K562 (cell line): ENCODE results near the gene MATN4. TPM values are rescaled to one million over a fixed set of nuclear protein-coding genes. Genes with fewer than 3 reads are reported as not detected.
A peak's percentile ranks its signal among the peaks of the same experiment; 100 is the strongest.

Experiments
- GATAD2A ChIP-seq: fragments of 450-650 bp; IDR thresholded peaks from 2 replicates; pipeline ENCODE4 v1.6.1; 2017
- KDM1A ChIP-seq, 2 experiments: fragments of 450-650 bp; IDR thresholded peaks; 2 replicates each; pipeline ENCODE4 v1.6.1; 2016; ENCODE audit warnings: mild to moderate bottlenecking in 2 of 2
- PBX2 ChIP-seq, 2 experiments: IDR thresholded peaks in 1 of 2; conservative IDR thresholded peaks in 1 of 2; 2 replicates each; pipeline ENCODE4 v1.6.1; 2016; ENCODE audit warnings: low read depth in 2 of 2, mild to moderate bottlenecking in 1 of 2, missing compliant biosample characterization in 1 of 2, missing genetic modification characterization in 1 of 2, moderate library complexity in 1 of 2
- REST ChIP-seq, 2 experiments: fragments of 450-650 bp; formaldehyde crosslinking in 1 of 2; IDR thresholded peaks; 2 replicates each; pipeline versions ENCODE4 v1.4.0 to v1.6.1; 2014 to 2020; ENCODE audit warnings: mild to moderate bottlenecking in 2 of 2, borderline replicate concordance in 1 of 2, low read depth in 1 of 2
- TAL1 ChIP-seq: fragments of 450-650 bp; IDR thresholded peaks from 2 replicates; pipeline ENCODE4 v1.6.1; 2016; ENCODE audit warnings: mild to moderate bottlenecking
- TCF7 ChIP-seq: sonication (generic); IDR thresholded peaks from 2 replicates; pipeline ENCODE4 v1.6.1; 2016; ENCODE audit warnings: antibody characterized with exemption, borderline replicate concordance
- TFAP4 ChIP-seq: sonication (generic); formaldehyde crosslinking; IDR thresholded peaks from 2 replicates; pipeline ENCODE4 v1.8.0; 2022; ENCODE audit warnings: missing genetic modification reagents, mild to moderate bottlenecking, moderate library complexity, borderline replicate concordance
- VEZF1 ChIP-seq: fragments of 200-800 bp; sonication (Bioruptor generic); IDR thresholded peaks from 2 replicates; pipeline ENCODE4 v1.6.1; 2017; ENCODE audit warnings: missing genetic modification characterization, missing compliant biosample characterization
- ZBTB9 ChIP-seq: fragments of 450-650 bp; formaldehyde crosslinking; IDR thresholded peaks from 2 replicates; pipeline ENCODE4 v1.4.0; 2020; ENCODE audit warnings: mild to moderate bottlenecking, moderate library complexity
- ZEB2 ChIP-seq: fragments of 450-650 bp; IDR thresholded peaks from 2 replicates; pipeline ENCODE4 v1.6.1; 2016
- ZNF347 ChIP-seq: fragments of 450-650 bp; formaldehyde crosslinking; IDR thresholded peaks from 2 replicates; pipeline ENCODE4 v1.4.0; 2020; ENCODE audit warnings: low read depth, mild to moderate bottlenecking, moderate library complexity
- ZNF561 ChIP-seq: fragments of 450-650 bp; formaldehyde crosslinking; conservative IDR thresholded peaks from 2 replicates; pipeline ENCODE4 v1.4.0; 2020; ENCODE audit warnings: mild to moderate bottlenecking, moderate library complexity
- polyA plus RNA-seq, 8 experiments: library from polyadenylated mRNA; depleted of rRNA in 4 of 8; stranded (reverse) in 5 of 8; unstranded in 3 of 8; fragments of >200 nt; fragmentation: Nextera tagmentation in 2 of 8; fragmentation: Illumina TruSeq in 1 of 8; extraction: Ambion mirVana in 2 of 8; extraction: Trizol in 1 of 8; gene quantifications; 2 replicates each; pipeline versions ENCODE4 v1.2.1 to v1.2.3, GENCODE V29; 2011 to 2014; ENCODE audit warnings: inconsistent platforms in 1 of 8, missing spikeins in 1 of 8
- total RNA-seq, 7 experiments: library from RNA; depleted of rRNA in 6 of 7; stranded (reverse); fragments of >200 nt in 6 of 7; fragmentation: Illumina TruSeq in 2 of 7; extraction: Trizol in 2 of 7; gene quantifications; 2 replicates each; pipeline versions ENCODE4 v1.2.1 to v1.2.3, GENCODE V29; 2011 to 2021; ENCODE audit warnings: low replicate concordance in 1 of 7

Gene MATN4
- total and polyA plus RNA-seq, 9 of the 15 experiments (the other 6 are each of a cell fraction or from before 2014, with no cell fraction given), result 0.09 TPM; not detected in 8

- peak; percentile 70; the same call in 1 of the 2 replicates for TF ChIP-seq TFAP4 (CRISPR knock-in tag)
- no peak for TF ChIP-seq PBX2 (CRISPR knock-in tag; IDR thresholded peaks at IDR 0.05; ENCODE audit: low read depth)
- TF ChIP-seq PBX2 (tag; conservative IDR thresholded peaks at IDR 0.05; ENCODE audit: low read depth), result peak; percentile 20; the same call in 1 of the 2 replicates
- peak; percentile 9 for TF ChIP-seq VEZF1 (CRISPR knock-in tag)
- no peak for TF ChIP-seq TCF7
- peak; percentile 86 to 92 for TF ChIP-seq KDM1A (IDR thresholded peaks at IDR 0.05)
- peak; percentile 73; the same call in 1 of the 2 replicates for TF ChIP-seq REST (IDR thresholded peaks at IDR 0.05; ENCODE audit: borderline replicate concordance)
- TF ChIP-seq REST (CRISPR knock-in tag; IDR thresholded peaks at IDR 0.05; ENCODE audit: low read depth), result no peak
- 0 out of 2 replicates have a peak, but pooled peaks have one; percentile 19 for TF ChIP-seq GATAD2A
- TF ChIP-seq ZNF347 (CRISPR knock-in tag), result no peak
- no peak for TF ChIP-seq ZBTB9
- no peak for TF ChIP-seq ZNF561
- peak; percentile 71 for TF ChIP-seq TAL1
- TF ChIP-seq ZEB2, result 0 out of 2 replicates have a peak, but pooled peaks have one; percentile 28
These were observed 35.6 kb upstream of the MATN4 start (continued) for GRCh38 chr20:45343532-45344167.
